ENCODE results near the gene RAP2B. TPM values are rescaled to one million over a fixed set of nuclear protein-coding genes. Genes with fewer than 3 reads are reported as not detected.

The RAP2B gene
- total RNA-seq, 1 experiment from 2014 or later, result 18.2 TPM

- H3K27ac Mint-ChIP-seq, result no peak overlapping the region
- no peaks in the 10 kb centered on the region for H3K79me2 ChIP-seq (ENCODE audit: insufficient read depth, low read length)
- no peaks in the 10 kb centered on the region for H3K23me2 ChIP-seq (ENCODE audit: insufficient read length, low read depth, low read length, poor library complexity, severe bottlenecking)
- no peaks in the 10 kb centered on the region for H3K9me3 ChIP-seq (ENCODE audit: control insufficient read depth, low read depth, low read length)
- no peak overlapping the region for H3K18ac ChIP-seq (ENCODE audit: insufficient read length, low read depth, low read length)
- no peak overlapping the region for H4K8ac ChIP-seq (replicated peaks; ENCODE audit: insufficient read length, low read depth, low read length)
- no peak overlapping the region for H2BK5ac ChIP-seq (ENCODE audit: insufficient read length, low read length)
- H3K14ac ChIP-seq (ENCODE audit: insufficient read depth, low read length), result no peak overlapping the region
- no peak overlapping the region for H2BK15ac ChIP-seq (ENCODE audit: low read depth, low read length)
- no peak overlapping the region for H3K4ac ChIP-seq (ENCODE audit: low read depth, low read length)
- no peaks in the 10 kb centered on the region for H3K27me3 Mint-ChIP-seq (ENCODE audit: low read depth)
- H4K20me1 ChIP-seq (ENCODE audit: control insufficient read depth, insufficient read depth, insufficient read length), result no peaks in the 10 kb centered on the region
- H3K4me2 ChIP-seq (ENCODE audit: insufficient read depth, insufficient read length, low read length), result no peak overlapping the region
- H3K27me3 ChIP-seq (ENCODE audit: insufficient read depth, low read length), result no peaks in the 10 kb centered on the region
- no peak overlapping the region for H2BK120ac ChIP-seq (ENCODE audit: low read depth, low read length, poor library complexity, severe bottlenecking)
- H4K5ac ChIP-seq (ENCODE audit: insufficient read length, low read depth, low read length), result no peak overlapping the region
- no peak overlapping the region for H3T11ph ChIP-seq (ENCODE audit: low read length)
- no peaks in the 10 kb centered on the region for H3K79me1 ChIP-seq (ENCODE audit: insufficient read depth, low read depth, low read length, poor library complexity, severe bottlenecking)
- TF ChIP-seq CTCF (conservative IDR thresholded peaks at IDR 0.05), result no peak
- no peak overlapping the region for H2AFZ ChIP-seq (ENCODE audit: low read length)
- no peaks in the 10 kb centered on the region for H3K9me3 Mint-ChIP-seq
- no peak overlapping the region for H3K56ac ChIP-seq (ENCODE audit: insufficient read length, low read depth, low read length)
- H2BK20ac ChIP-seq (ENCODE audit: low read depth, low read length, poor library complexity, severe bottlenecking), result no peak overlapping the region
- no peaks in the 10 kb centered on the region for H3K36me3 Mint-ChIP-seq (ENCODE audit: insufficient read depth in 1 of 3, low read depth in 3 of 3)
- no peaks in the 10 kb centered on the region; the same call in 1 of the 2 replicates for H3K4me1 ChIP-seq (ENCODE audit: insufficient read depth, low read length)
- H3K23ac ChIP-seq (ENCODE audit: insufficient read length, low read depth, low read length), result no peak overlapping the region
- H3K4me1 Mint-ChIP-seq, result peaks cover 10 to 17% of the 10 kb centered on the region in 2 experiments
- WGBS (ENCODE audit: extremely low coverage, insufficient read length, low lambda C conversion rate), result no CpG with 5 or more reads among the region's 5 CpGs
- no peak overlapping the region for H3K9ac ChIP-seq (ENCODE audit: extremely low read depth, insufficient read length, low read length)
- H4K91ac ChIP-seq (ENCODE audit: insufficient read length, low read depth, low read length), result no peak overlapping the region
- no peak overlapping the region for H3K27ac ChIP-seq (ENCODE audit: insufficient read length, low read depth, low read length)
- H2AK5ac ChIP-seq (ENCODE audit: insufficient read length, low read length), result no peak overlapping the region
- no peak for DNase-seq
- H2BK12ac ChIP-seq (ENCODE audit: insufficient read length, low read depth, low read length), result no peak overlapping the region
- H3K4me3 Mint-ChIP-seq, result no peak overlapping the region
Measured at GRCh38 chr3:153215966-153216365, 53.9 kb downstream of the RAP2B start.

Measured in H9 (cell line).